ENCODE data around the gene DOK3.

DNA sequence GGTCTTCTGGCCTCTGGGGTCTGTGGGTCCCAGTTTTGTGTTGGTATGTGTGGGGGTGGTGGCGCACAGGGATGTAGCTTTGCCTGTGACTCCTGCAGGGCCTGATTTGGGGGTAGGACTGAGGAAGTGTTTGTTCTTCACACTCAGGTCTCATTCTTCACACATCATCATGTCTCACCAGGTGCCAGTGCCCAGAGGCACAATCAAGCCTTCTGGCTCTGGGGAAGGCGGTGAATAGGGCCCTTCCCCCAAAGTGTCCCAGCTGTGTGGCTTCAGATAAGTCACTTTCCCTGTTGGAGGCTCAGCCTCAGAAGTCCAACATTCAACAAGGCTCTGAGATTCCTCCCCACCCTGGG lies 41.3 kb downstream of the DOK3 start:
- TF ChIP-seq CTCF (IDR thresholded peaks at IDR 0.05; ENCODE audit: insufficient read depth, low read depth, low read length) (no peak), EZH2 (IDR thresholded peaks at IDR 0.05; ENCODE audit: insufficient read depth, low read length) (no peak)
